Heart left ventricle (tissue), 16 donors: ENCODE data around the gene TMEM72. TPM values are rescaled to one million over a fixed set of nuclear protein-coding genes. Genes with fewer than 3 reads are reported as not detected.
A peak's percentile ranks its signal among the peaks of the same experiment; 100 is the strongest.

Experiments used
- ATAC-seq, 4 donors: fragments of 200-7000 bp; cut with Tn5 transposase; one replicate each; pipeline ENCODE4 v1.9.1; 2020 to 2022; ENCODE audit warnings: moderate library complexity in 4 of 4, mild to moderate bottlenecking in 3 of 4, moderate number of reproducible peaks in 1 of 4
- DNase-seq, 5 donors: peaks; one replicate each; pipeline ENCODE4 v3.0.0-alpha.2; 2020
- H3K27ac ChIP-seq, 12 donors: fragments of 200-600 bp; sonication (generic) in 4 of 12; one replicate each; pipeline versions ENCODE4 v1.5.0 to v1.8.0; 2016 to 2022; ENCODE audit warnings: mild to moderate bottlenecking in 2 of 12
- H3K27me3 ChIP-seq, 9 donors: fragments of 200-600 bp; sonication (generic) in 2 of 9; one replicate each; pipeline versions ENCODE4 v1.5.1 to v1.8.0; 2016 to 2022; ENCODE audit warnings: mild to moderate bottlenecking in 3 of 9
- H3K36me3 ChIP-seq, 9 donors: fragments of 200-600 bp; sonication (generic) in 2 of 9; one replicate each; pipeline versions ENCODE4 v1.5.0 to v1.8.0; 2018 to 2022; ENCODE audit warnings: mild to moderate bottlenecking in 2 of 9
- H3K4me1 ChIP-seq, 12 donors: fragments of 200-600 bp; sonication (generic) in 4 of 12; one replicate each; pipeline versions ENCODE4 v1.5.0 to v1.8.0; 2016 to 2022; ENCODE audit warnings: mild to moderate bottlenecking in 3 of 12
- H3K4me3 ChIP-seq, 12 donors: fragments of 200-600 bp; sonication (generic) in 4 of 12; one replicate each; pipeline versions ENCODE4 v1.5.0 to v1.8.0; 2017 to 2022; ENCODE audit warnings: mild to moderate bottlenecking in 9 of 12, moderate library complexity in 4 of 12
- H3K9me3 ChIP-seq, 12 donors: fragments of 200-600 bp; sonication (generic) in 4 of 12; one replicate each; pipeline versions ENCODE4 v1.5.0 to v1.8.0; 2016 to 2022; ENCODE audit warnings: mild to moderate bottlenecking in 1 of 12
- CTCF ChIP-seq, 12 donors: fragments of 200-600 bp; sonication (generic) in 4 of 12; IDR thresholded peaks; one replicate each; pipeline versions ENCODE4 v1.5.0 to v1.8.0; 2018 to 2022; ENCODE audit warnings: antibody characterized with exemption in 12 of 12, mild to moderate bottlenecking in 5 of 12
- POLR2A ChIP-seq, 2 donors: fragments of 450-650 bp; IDR thresholded peaks; one replicate each; pipeline ENCODE4 v1.6.1; 2017; ENCODE audit warnings: antibody characterized with exemption in 2 of 2, mild to moderate bottlenecking in 2 of 2, moderate library complexity in 2 of 2
- WGBS, 4 donors: extraction: QIAGEN DNeasy Blood & Tissue Kit in 2 of 4; methylation state at CpG; one replicate each; pipeline versions ENCODE4 v1.1.5 to v1.1.7; 2013 to 2018; 5-methylcytosine and 5-hydroxymethylcytosine counted together
- intact Hi-C, 10 donors: fragments of 100-400 bp; cut with DNase I; formaldehyde crosslinking; loops; one replicate each; pipeline versions ENCODE4 v1.11.1 to v1.14.2; 2022
- polyA plus RNA-seq, 2 donors: library from polyadenylated mRNA; stranded (reverse); fragments of 200-250 nt; gene quantifications; one replicate each; pipeline ENCODE4 v1.2.3, GENCODE V29; 2013
- total RNA-seq, 9 donors: library from RNA; depleted of rRNA in 2 of 9; stranded (reverse); fragments of >200 nt in 2 of 9; fragmentation: NEBNext Ultra II Directional in 3 of 9; extraction: Animal tissue kit (Norgen Biotek cat#: 25700) in 3 of 9; gene quantifications; one replicate each; pipeline versions ENCODE4 v1.1.0 to v1.2.4, GENCODE V29; 2016 to 2023
- donor health status: ischemic (EF 13 %, LVEDD 7.1; RV severe dilation, severe dysfunction).
- donor health status: healthy with polysubstance abuse.
- donor health status: DM: no; HTN: yes; CAD: no.
- donor health status: DM: no; HTN: no; CAD: no.
- donor health status: ischemic (EF 25% LVEDD 6.9; RV normal size, moderate dysfunction).
- donor health status: ischemic (EF 25% LVEDD 5.7; RV mildly dilated, moderate dysfunction).
- donor health status: healthy.
- donor health status: DM: yes; HTN: yes; CAD: no.
- donor health status: ischemic (EF 35%, LVEDD 5.7; RV mildly dilated, moderate dysfunction).
- donor health status: nonischemic (EF 11% LVEDD 7.7; RV severe dilation, severe dysfunction).
- donor health status: DM: yes; HTN: yes; CAD: no.
- donor health status: PGD.
- donor health status: ischemic (EF 29% LVEDD 5.4; RV normal size, mild dysfunction).
- donor health status: nonischemic (EF 23%, LVEDD 6.1; RV moderate dilation, normal function).

The TMEM72 gene
- total and polyA plus RNA-seq, 11 donors: 0.15 to 0.27 TPM; not detected in 9

DNA sequence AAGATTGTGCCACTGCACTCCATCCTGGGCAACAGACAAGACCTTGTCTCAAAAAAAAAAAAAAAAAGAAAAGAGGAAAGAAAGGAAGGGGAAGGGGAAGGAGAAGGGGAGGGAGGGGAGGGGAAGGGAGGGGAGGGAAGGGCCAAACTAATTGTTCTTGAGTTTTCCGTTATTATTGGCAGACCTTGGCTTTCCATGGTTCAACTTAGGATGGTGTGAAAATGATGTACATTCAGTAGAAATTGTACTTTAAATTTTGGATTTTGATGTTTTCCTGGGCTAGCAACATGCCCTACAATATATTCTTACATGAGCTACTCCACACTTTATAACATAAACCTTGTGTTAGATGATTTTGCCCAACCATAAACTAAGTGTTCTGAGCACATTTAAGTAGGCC, 1.2 kb upstream of the TMEM72 start:
- H3K9me3 ChIP-seq: peaks cover 0 to 4% (median 0%) of the 10 kb centered on the region in 12 donors
- H3K27me3 ChIP-seq: no peaks in the 10 kb centered on the region
- H3K4me1 ChIP-seq: peaks cover 0 to 30% (median 14%) of the 10 kb centered on the region in 12 donors
- H3K36me3 ChIP-seq: no peaks in the 10 kb centered on the region
- intact Hi-C loops: no loop called here
- H3K4me3 ChIP-seq: no peak overlapping the region
- TF ChIP-seq CTCF (IDR thresholded peaks at IDR 0.05): no peak
- ATAC-seq (no peak), DNase-seq (no peak)
- no peak overlapping the region for H3K27ac ChIP-seq
- 53 to 71% (median 61%) methylated on average over 1 of the region's 1 CpG for WGBS, 4 donors

DNA sequence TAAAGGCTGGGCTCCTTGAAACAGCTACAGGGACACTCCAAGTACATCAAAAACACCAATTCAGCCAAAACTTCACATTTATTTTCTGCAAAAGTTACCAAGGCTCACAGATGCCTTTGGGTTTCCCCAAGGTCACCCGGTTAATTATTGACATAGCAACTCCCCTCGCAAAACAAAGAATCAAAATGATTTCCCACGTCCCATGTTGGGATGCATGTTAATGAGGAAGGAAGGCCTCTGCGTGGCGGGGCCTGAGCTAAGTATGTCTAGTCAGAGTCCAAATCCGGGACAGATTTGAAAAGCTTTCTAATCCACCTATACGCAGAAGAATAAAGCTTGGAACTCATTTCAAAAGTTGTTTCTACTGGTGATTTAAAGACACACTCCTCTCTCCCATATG, 535 bp upstream of the TMEM72 start:
- intact Hi-C loops: no loop called here
- Histone ChIP-seq H3K9me3 (peaks cover 0 to 4% (median 0%) of the 10 kb centered on the region in 12 donors), H3K36me3 (no peaks in the 10 kb centered on the region), H3K4me1 (peaks cover 0 to 30% (median 14%) of the 10 kb centered on the region in 12 donors), H3K27me3 (no peaks in the 10 kb centered on the region), H3K27ac (peak overlapping the region in 1 of 12 donors; percentile 34), H3K4me3 (no peak overlapping the region)
- ATAC-seq (no peak), DNase-seq (no peak)
- TF ChIP-seq POLR2A (IDR thresholded peaks at IDR 0.05): no peak
- no peak for TF ChIP-seq CTCF (IDR thresholded peaks at IDR 0.05)
- WGBS, 4 donors: 61 to 71% (median 63%) methylated on average over 7 of the region's 7 CpGs

DNA sequence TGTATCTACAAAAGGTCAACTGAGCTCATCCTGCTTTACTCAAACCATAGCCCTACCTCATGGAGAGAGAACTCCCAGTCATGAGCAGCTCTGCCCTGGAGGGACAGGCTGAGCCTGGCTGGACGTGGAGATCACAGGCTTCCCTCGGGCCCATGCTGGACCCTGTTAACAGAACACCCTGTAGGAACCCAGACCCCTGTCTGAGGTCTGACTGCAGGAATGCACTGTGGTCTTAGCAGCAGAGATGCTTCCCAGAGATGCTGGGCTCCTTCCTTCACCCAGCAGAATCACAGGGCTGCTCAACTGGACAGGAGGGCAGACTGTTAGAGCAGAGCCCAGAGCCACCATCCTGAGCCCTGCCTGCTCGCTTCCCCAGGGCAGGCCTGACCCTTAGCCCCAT, 814 bp downstream of the TMEM72 start:
- ATAC-seq (no peak), DNase-seq (no peak)
- Histone ChIP-seq H3K9me3 (no peaks in the 10 kb centered on the region), H3K27me3 (no peaks in the 10 kb centered on the region), H3K36me3 (no peaks in the 10 kb centered on the region), H3K4me3 (no peak overlapping the region), H3K4me1 (peaks cover 0 to 30% (median 14%) of the 10 kb centered on the region in 12 donors), H3K27ac (no peak overlapping the region)
- 86 to 100% (median 93%) methylated on average over 3 of the region's 3 CpGs for WGBS, 4 donors
- TF ChIP-seq POLR2A (IDR thresholded peaks at IDR 0.05): no peak
- TF ChIP-seq CTCF (IDR thresholded peaks at IDR 0.05): no peak
- intact Hi-C loops: no loop called here

- Histone ChIP-seq H3K4me1 (peaks cover 0 to 30% (median 14%) of the 10 kb centered on the region in 12 donors), H3K27ac (peak overlapping the region in 2 of 12 donors; percentile 27 to 29), H3K27me3 (no peaks in the 10 kb centered on the region), H3K4me3 (no peak overlapping the region), H3K9me3 (no peaks in the 10 kb centered on the region), H3K36me3 (no peaks in the 10 kb centered on the region)
- peak in 3 of 4 donors; percentile 37 to 41 (median 39) for ATAC-seq
- no peak for TF ChIP-seq POLR2A (IDR thresholded peaks at IDR 0.05)
- no peak for TF ChIP-seq CTCF (IDR thresholded peaks at IDR 0.05)
- 38 to 54% (median 44%) methylated on average over 11 to 12 of the region's 12 CpGs for WGBS, 4 donors
- no peak for DNase-seq
- intact Hi-C loops: no loop called here
Measured at GRCh38 chr10:44913350-44914081, 2.4 kb downstream of the TMEM72 start.
